Body of pancreas (tissue), 4 donors: ENCODE measurements around the gene IL25.

Experiments used
- CTCF ChIP-seq, 7 experiments: fragments of 450-650 bp in 4 of 7; fragments of 200-600 bp in 3 of 7; sonication (generic) in 3 of 7; IDR thresholded peaks; one replicate each; pipeline ENCODE4 v1.5.1; 2016 to 2019; ENCODE audit warnings: antibody characterized with exemption in 7 of 7
- POLR2A ChIP-seq, 3 donors: fragments of 450-650 bp; IDR thresholded peaks; one replicate each; pipeline ENCODE4 v1.6.1; 2016; ENCODE audit warnings: antibody characterized with exemption in 3 of 3, mild to moderate bottlenecking in 2 of 3

GRCh38 chr14:23359167-23359626 is 13.4 kb upstream of the IL25 start:
- TF ChIP-seq CTCF (IDR thresholded peaks at IDR 0.05) (no peak), POLR2A (IDR thresholded peaks at IDR 0.05) (no peak)
